Large intestine (tissue), 3 donors: ENCODE data around the gene HDHD5. TPM values are rescaled to one million over a fixed set of nuclear protein-coding genes. Genes with fewer than 3 reads are reported as not detected.

Source experiments
- DNase-seq, 2 donors: peaks; one replicate each; pipeline versions ENCODE4 v3.0.0 to v3.0.0-alpha.2; 2013
- H3K27ac ChIP-seq: one replicate; pipeline ENCODE4 v1.5.1; 2013; ENCODE audit warnings: low read length
- H3K27me3 ChIP-seq: 2 replicates; pipeline ENCODE4 v1.6.1; 2013; ENCODE audit warnings: low read length; ENCODE audit not compliant: control insufficient read depth, insufficient read depth
- H3K36me3 ChIP-seq: 2 replicates; pipeline ENCODE4 v1.6.1; 2013; ENCODE audit warnings: low read length; ENCODE audit not compliant: control insufficient read depth, insufficient read depth
- H3K4me1 ChIP-seq: one replicate; pipeline ENCODE4 v1.6.1; 2013; ENCODE audit warnings: low read length; ENCODE audit not compliant: control insufficient read depth, insufficient read depth
- H3K4me3 ChIP-seq: one replicate; pipeline ENCODE4 v1.5.1; 2013; ENCODE audit warnings: low read length
- H3K9me3 ChIP-seq: one replicate; pipeline ENCODE4 v1.6.1; 2013; ENCODE audit warnings: mild to moderate bottlenecking, low read depth, low read length, moderate library complexity; ENCODE audit not compliant: control insufficient read depth
- WGBS: methylation state at CpG from one replicate; pipeline ENCODE4 v1.1.5; 2013; ENCODE audit warnings: low lambda C conversion rate; ENCODE audit not compliant: insufficient coverage; 5-methylcytosine and 5-hydroxymethylcytosine counted together
- polyA plus RNA-seq: library from polyadenylated mRNA; unstranded; fragments of 120-200 nt; gene quantifications from one replicate; pipeline ENCODE4 v1.2.1, GENCODE V29; 2013

HDHD5 gene
- polyA plus RNA-seq, 1 donor: 37.9 TPM

DNA sequence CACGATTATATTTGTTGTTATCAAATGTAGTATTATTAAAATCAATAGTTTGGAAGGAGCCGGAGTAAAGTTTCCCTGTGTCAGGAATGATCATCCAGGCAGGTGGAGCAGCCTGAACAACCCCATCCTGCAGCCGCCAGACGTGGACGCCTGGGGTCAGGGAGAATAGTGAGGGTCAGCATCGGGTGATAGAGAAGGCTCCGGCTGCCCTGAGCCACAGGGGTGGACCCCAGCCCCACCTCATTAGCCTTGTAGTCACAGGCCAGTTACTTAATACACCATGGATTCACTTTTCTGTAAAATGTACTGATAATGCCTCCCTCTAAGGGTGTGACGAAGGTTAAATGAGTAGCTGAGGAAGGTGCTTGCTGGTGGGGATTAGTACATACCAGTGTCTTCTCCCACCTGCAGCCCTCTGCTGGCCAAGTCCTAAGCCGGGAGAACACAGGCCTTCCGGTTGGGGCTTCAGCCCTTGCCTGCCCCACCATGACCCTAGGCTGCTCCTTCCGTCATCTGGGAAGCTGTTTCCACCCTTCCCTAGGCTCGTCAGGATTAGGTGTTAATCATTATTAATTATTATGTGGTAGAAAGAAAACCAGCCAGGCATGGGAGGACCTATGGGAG lies 52.8 kb downstream of the HDHD5 start:
- DNase-seq: no peak
- peaks cover 50% of the 10 kb centered on the region for H3K36me3 ChIP-seq
- H3K27ac ChIP-seq: no peak overlapping the region
- H3K4me1 ChIP-seq: no peaks in the 10 kb centered on the region
- no peaks in the 10 kb centered on the region for H3K27me3 ChIP-seq
- WGBS: 92% methylated on average over 2 of the region's 12 CpGs
- no peak overlapping the region for H3K4me3 ChIP-seq
- no peaks in the 10 kb centered on the region for H3K9me3 ChIP-seq

- no peak for DNase-seq
- no peaks in the 10 kb centered on the region for H3K9me3 ChIP-seq
- no peak overlapping the region for H3K27ac ChIP-seq
- no peaks in the 10 kb centered on the region for H3K27me3 ChIP-seq
- H3K4me1 ChIP-seq: no peaks in the 10 kb centered on the region
- H3K4me3 ChIP-seq: no peak overlapping the region
- WGBS: no CpG with 5 or more reads among the region's 22 CpGs
- H3K36me3 ChIP-seq: peaks cover 57% of the 10 kb centered on the region
Measured at GRCh38 chr22:17105143-17106129, 53.6 kb downstream of the HDHD5 start.

DNA sequence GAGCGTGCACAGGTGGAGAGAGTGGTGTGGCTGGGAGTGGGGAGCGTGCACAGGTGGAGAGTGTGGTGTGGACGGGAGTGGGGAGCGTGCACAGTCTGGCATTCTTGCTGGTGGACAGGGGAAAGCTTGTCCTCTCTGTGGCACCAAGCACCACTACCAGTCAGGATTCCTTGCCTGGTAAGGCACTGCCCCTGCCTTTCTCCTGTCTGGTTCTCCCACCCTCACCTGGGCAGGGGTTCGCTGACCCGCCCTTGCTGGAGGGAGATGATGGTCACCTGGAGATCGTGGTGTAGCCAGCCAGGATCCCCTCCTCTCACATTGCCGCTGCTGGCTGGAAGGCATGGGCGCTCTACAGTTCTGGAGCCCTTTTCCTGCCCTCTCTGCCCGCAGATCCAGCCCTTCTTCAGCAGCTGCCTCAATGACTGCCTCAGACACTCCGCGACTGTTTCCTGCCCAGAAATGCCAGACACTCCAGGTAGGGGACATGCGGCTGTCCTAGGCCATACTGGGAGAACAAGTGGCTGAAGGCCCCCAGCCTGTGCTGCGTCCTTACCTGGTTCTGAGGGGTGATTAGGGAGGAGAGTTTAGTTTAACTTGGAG lies 54.6 kb downstream of the HDHD5 start:
- H3K27me3 ChIP-seq: no peaks in the 10 kb centered on the region
- H3K9me3 ChIP-seq: no peaks in the 10 kb centered on the region
- no CpG with 5 or more reads among the region's 14 CpGs for WGBS
- no peaks in the 10 kb centered on the region for H3K4me1 ChIP-seq
- no peak overlapping the region for H3K27ac ChIP-seq
- H3K36me3 ChIP-seq: peaks cover 60% of the 10 kb centered on the region
- DNase-seq: no peak
- no peak overlapping the region for H3K4me3 ChIP-seq

DNA sequence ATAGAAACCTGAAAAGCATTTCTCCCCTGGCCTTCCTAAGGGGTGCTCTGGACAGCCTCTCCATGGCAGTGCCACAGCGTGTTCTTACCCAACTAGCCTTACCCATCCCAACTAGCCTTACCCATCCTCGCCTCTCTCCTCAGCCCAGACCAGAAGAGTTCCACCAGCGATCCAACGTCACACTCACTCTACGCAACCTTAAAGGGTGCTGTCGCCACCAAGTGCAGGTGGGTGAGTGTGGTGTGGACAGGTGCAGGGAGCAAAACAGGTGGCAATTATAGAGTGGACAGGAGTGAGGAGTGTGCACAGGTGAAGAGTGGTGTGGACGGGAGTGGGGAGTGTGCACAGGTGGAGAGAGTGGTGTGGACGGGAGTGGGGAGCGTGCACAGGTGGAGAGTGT lies 55.7 kb downstream of the HDHD5 start:
- no peak overlapping the region for H3K27ac ChIP-seq
- WGBS: 100% methylated on average over 2 of the region's 9 CpGs
- H3K4me3 ChIP-seq: no peak overlapping the region
- no peak for DNase-seq
- H3K27me3 ChIP-seq: no peaks in the 10 kb centered on the region
- peaks cover 64% of the 10 kb centered on the region for H3K36me3 ChIP-seq
- no peaks in the 10 kb centered on the region for H3K9me3 ChIP-seq
- H3K4me1 ChIP-seq: no peaks in the 10 kb centered on the region

DNA sequence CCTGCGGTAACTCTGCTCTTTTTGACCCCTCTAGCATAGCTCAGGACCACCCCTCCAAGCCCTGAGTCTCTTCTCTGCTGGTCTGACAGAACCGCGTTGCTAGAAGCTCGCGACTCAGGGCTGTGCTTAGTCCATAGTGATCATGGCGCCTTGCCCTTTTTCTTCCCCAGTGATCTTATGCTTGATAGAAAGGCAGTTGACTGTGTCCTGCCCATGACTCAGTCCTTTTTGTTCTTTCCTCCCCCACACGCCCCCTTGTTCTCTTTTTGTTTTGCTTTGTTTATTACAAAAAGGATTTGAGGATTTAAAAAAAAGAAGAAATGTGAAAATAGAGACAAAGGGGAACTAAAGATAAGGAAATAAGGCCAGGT lies 56.8 kb downstream of the HDHD5 start:
- WGBS: 83% methylated on average over 1 of the region's 7 CpGs
- no peaks in the 10 kb centered on the region for H3K4me1 ChIP-seq
- H3K4me3 ChIP-seq: no peak overlapping the region
- no peak overlapping the region for H3K27ac ChIP-seq
- DNase-seq: no peak
- no peaks in the 10 kb centered on the region for H3K27me3 ChIP-seq
- H3K36me3 ChIP-seq: peaks cover 72% of the 10 kb centered on the region
- H3K9me3 ChIP-seq: no peaks in the 10 kb centered on the region

GRCh38 chr22:17101475-17102296 lies 57.4 kb downstream of the HDHD5 start:
- peaks cover 68% of the 10 kb centered on the region for H3K36me3 ChIP-seq

DNA sequence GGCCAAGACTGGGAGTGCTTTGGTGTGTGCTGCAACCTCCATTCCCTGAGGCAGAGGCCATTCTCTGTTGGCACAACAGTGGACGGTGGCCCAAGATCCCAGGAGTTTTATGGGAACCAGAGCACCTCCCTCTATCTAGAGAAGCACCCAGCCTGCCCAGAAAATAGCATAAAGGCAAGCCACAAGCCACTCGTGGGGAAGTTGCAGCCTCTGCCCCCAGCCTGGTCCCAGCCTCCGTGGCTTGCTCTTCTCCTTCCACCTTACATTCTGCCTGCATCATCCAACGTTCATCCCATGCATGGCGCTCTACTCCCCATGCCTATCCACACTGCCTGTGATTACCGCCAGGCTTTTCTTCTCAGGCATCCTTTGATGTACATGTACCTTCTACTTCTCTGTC lies 58.5 kb downstream of the HDHD5 start:
- H3K36me3 ChIP-seq: peaks cover 63% of the 10 kb centered on the region
- 100% methylated on average over 1 of the region's 6 CpGs for WGBS

More at GRCh38 chr22:17101475-17102296, 57.4 kb downstream of the HDHD5 start:
- Histone ChIP-seq H3K4me1 (no peaks in the 10 kb centered on the region), H3K9me3 (no peaks in the 10 kb centered on the region), H3K27me3 (no peaks in the 10 kb centered on the region), H3K27ac (no peak overlapping the region), H3K4me3 (no peak overlapping the region)
- no CpG with 5 or more reads among the region's 14 CpGs for WGBS
- no peak for DNase-seq

GRCh38 chr22:17098379-17098819 lies 60.7 kb downstream of the HDHD5 start:
- H3K4me1 ChIP-seq: no peaks in the 10 kb centered on the region
- no peaks in the 10 kb centered on the region for H3K9me3 ChIP-seq
- DNase-seq: no peak
- H3K36me3 ChIP-seq: peaks cover 54% of the 10 kb centered on the region
- H3K27me3 ChIP-seq: no peaks in the 10 kb centered on the region
- no CpG with 5 or more reads among the region's 7 CpGs for WGBS
- no peak overlapping the region for H3K27ac ChIP-seq
- no peak overlapping the region for H3K4me3 ChIP-seq

More for the DNA sequence above, 58.5 kb downstream of the HDHD5 start:
- Histone ChIP-seq H3K27ac (no peak overlapping the region), H3K27me3 (no peaks in the 10 kb centered on the region), H3K4me1 (no peaks in the 10 kb centered on the region), H3K4me3 (no peak overlapping the region), H3K9me3 (no peaks in the 10 kb centered on the region)
- no peak for DNase-seq

DNA sequence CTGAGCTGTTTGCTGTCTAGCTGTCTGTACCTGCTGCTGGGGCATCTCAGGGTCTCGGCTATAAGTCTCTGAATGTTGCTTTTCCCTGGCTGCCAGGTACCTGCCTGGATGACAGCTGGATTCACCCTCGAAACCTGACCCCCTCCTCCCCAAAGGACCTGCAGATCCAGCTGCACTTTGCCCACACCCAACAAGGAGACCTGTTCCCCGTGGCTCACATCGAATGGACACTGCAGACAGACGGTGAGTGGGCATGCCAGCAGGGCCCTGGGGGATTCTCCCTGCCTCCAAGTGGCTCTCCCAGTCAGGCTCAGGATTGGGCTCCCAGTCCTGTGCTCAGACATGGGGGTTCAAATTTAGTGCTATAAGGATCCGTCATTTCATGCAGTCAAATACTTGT lies 61.4 kb downstream of the HDHD5 start:
- H3K4me3 ChIP-seq: no peak overlapping the region
- no peaks in the 10 kb centered on the region for H3K27me3 ChIP-seq
- H3K4me1 ChIP-seq: no peaks in the 10 kb centered on the region
- 86% methylated on average over 1 of the region's 6 CpGs for WGBS
- H3K36me3 ChIP-seq: peaks cover 49% of the 10 kb centered on the region
- no peak for DNase-seq
- H3K9me3 ChIP-seq: no peaks in the 10 kb centered on the region
- H3K27ac ChIP-seq: no peak overlapping the region

DNA sequence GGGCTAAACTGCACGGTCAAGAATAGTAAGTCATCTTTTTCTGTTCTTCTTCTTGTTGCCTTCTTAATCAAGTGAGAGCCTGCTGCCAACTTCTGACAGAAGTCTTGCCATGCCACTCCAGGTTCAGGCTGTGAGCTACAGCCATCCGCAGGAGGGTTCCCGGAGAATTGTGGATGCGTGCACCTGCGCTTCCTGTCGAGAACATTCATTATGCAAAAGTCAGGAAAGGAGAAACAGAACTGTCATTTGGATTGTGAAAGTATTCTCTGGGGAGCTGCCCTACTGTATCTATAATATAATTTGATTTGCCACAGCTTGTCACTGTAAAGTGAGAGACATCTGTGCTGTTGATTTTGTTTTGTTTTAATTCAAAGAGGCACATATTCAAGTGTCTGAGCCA lies 62.0 kb downstream of the HDHD5 start:
- H3K27ac ChIP-seq: no peak overlapping the region
- no CpG with 5 or more reads among the region's 6 CpGs for WGBS
- no peak for DNase-seq
- no peaks in the 10 kb centered on the region for H3K27me3 ChIP-seq
- no peak overlapping the region for H3K4me3 ChIP-seq
- H3K36me3 ChIP-seq: peaks cover 44% of the 10 kb centered on the region
- H3K4me1 ChIP-seq: no peaks in the 10 kb centered on the region
- no peaks in the 10 kb centered on the region for H3K9me3 ChIP-seq
